Suprapubic skin (tissue), 4 donors: ENCODE data around the gene FAM227A. TPM values are rescaled to one million over a fixed set of nuclear protein-coding genes. Genes with fewer than 3 reads are reported as not detected.

Experiments used
- DNase-seq, 2 donors: peaks; one replicate each; pipeline ENCODE4 v3.0.0-alpha.2; 2019; ENCODE audit warnings: low spot score in 2 of 2
- H3K27ac ChIP-seq: fragments of 200-600 bp; sonication (generic); one replicate; pipeline ENCODE4 v1.5.1; 2019
- H3K27me3 ChIP-seq: fragments of 200-600 bp; sonication (generic); one replicate; pipeline ENCODE4 v1.5.1; 2019
- H3K36me3 ChIP-seq: fragments of 200-600 bp; sonication (generic); one replicate; pipeline ENCODE4 v1.5.1; 2019
- H3K4me1 ChIP-seq: fragments of 200-600 bp; sonication (generic); one replicate; pipeline ENCODE4 v1.5.1; 2019
- H3K4me3 ChIP-seq: fragments of 200-600 bp; sonication (generic); one replicate; pipeline ENCODE4 v1.5.1; 2019; ENCODE audit warnings: mild to moderate bottlenecking
- H3K9me3 ChIP-seq: fragments of 200-600 bp; sonication (generic); one replicate; pipeline ENCODE4 v1.5.1; 2019
- EP300 ChIP-seq: sonication (generic); formaldehyde crosslinking; IDR thresholded peaks from one replicate; pipeline ENCODE4 v1.6.1; 2017; ENCODE audit warnings: antibody characterized with exemption
- POLR2A ChIP-seq, 2 donors: fragments of 450-650 bp; IDR thresholded peaks; one replicate each; pipeline ENCODE4 v1.6.1; 2017; ENCODE audit warnings: antibody characterized with exemption in 2 of 2, mild to moderate bottlenecking in 2 of 2, moderate library complexity in 2 of 2
- POLR2AphosphoS5 ChIP-seq, 3 donors: sonication (generic); formaldehyde crosslinking; IDR thresholded peaks; one replicate each; pipeline ENCODE4 v1.6.1; 2017; ENCODE audit warnings: antibody characterized with exemption in 3 of 3
- WGBS: methylation state at CpG from one replicate; pipeline ENCODE4 v1.1.5; 2018; 5-methylcytosine and 5-hydroxymethylcytosine counted together
- total RNA-seq, 4 donors: library from RNA; depleted of rRNA; stranded (reverse); fragments of >200 nt; gene quantifications; one replicate each; pipeline ENCODE4 v1.1.0, GENCODE V29; 2016
- TF ChIP-seq, protein P1 (sequence below), 2 donors: fragments of 200-600 bp in 1 of 2; fragments of 450-650 bp in 1 of 2; sonication (generic) in 1 of 2; IDR thresholded peaks; one replicate each; pipeline ENCODE4 v1.5.1; 2016 to 2019; ENCODE audit warnings: antibody characterized with exemption in 2 of 2, mild to moderate bottlenecking in 1 of 2, moderate library complexity in 1 of 2

Gene FAM227A
- total RNA-seq, 4 donors from 2014 or later, result 0.89 to 6.2 (median 2.2) TPM

DNA sequence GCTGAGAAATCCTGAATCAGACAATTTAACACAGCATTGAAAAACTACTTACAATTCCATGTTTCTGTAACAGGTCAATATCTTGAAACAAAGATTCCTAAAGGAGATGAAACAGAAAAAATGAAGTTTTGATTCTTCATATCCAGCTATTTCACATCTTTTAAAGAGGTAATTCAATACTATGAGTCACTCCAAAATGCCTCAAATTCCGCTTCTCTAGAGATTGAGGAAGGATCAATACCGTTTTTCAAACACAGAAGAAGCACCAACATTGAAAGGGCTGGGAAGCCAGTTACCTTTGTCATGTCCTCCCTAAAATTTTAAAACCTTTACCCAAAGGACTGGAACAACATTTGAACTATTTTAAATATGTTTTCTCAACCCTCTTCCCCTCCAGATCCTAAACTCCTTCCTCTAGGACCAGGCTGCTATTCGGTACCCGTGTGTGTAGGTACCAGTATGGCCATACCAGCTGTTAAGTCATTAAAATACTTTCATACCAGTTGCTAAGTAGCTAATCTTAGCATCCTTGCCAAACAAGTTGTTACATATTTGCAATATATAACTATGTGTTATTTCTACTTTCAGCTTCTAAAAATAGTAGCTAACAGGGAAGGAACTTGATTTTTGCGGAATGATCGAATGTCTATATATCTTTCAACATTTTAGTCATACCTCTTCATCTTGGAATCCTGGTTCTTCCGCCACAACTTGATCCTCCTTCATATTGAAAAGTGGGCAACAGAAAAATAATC is 88.5 kb downstream of the FAM227A start:
- no peaks in the 10 kb centered on the region for H3K36me3 ChIP-seq
- DNase-seq, result no peak
- H3K27ac ChIP-seq, result no peak overlapping the region
- 58% methylated on average over 7 of the region's 7 CpGs for WGBS
- no peak overlapping the region for H3K4me3 ChIP-seq
- peaks cover 18% of the 10 kb centered on the region for H3K4me1 ChIP-seq
- H3K27me3 ChIP-seq, result no peaks in the 10 kb centered on the region
- no peaks in the 10 kb centered on the region for H3K9me3 ChIP-seq
- TF ChIP-seq POLR2AphosphoS5 (IDR thresholded peaks at IDR 0.05) (no peak), POLR2A (IDR thresholded peaks at IDR 0.05) (no peak)
- TF ChIP-seq, protein P1, sequence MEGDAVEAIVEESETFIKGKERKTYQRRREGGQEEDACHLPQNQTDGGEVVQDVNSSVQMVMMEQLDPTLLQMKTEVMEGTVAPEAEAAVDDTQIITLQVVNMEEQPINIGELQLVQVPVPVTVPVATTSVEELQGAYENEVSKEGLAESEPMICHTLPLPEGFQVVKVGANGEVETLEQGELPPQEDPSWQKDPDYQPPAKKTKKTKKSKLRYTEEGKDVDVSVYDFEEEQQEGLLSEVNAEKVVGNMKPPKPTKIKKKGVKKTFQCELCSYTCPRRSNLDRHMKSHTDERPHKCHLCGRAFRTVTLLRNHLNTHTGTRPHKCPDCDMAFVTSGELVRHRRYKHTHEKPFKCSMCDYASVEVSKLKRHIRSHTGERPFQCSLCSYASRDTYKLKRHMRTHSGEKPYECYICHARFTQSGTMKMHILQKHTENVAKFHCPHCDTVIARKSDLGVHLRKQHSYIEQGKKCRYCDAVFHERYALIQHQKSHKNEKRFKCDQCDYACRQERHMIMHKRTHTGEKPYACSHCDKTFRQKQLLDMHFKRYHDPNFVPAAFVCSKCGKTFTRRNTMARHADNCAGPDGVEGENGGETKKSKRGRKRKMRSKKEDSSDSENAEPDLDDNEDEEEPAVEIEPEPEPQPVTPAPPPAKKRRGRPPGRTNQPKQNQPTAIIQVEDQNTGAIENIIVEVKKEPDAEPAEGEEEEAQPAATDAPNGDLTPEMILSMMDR (IDR thresholded peaks at IDR 0.05), result no peak

DNA sequence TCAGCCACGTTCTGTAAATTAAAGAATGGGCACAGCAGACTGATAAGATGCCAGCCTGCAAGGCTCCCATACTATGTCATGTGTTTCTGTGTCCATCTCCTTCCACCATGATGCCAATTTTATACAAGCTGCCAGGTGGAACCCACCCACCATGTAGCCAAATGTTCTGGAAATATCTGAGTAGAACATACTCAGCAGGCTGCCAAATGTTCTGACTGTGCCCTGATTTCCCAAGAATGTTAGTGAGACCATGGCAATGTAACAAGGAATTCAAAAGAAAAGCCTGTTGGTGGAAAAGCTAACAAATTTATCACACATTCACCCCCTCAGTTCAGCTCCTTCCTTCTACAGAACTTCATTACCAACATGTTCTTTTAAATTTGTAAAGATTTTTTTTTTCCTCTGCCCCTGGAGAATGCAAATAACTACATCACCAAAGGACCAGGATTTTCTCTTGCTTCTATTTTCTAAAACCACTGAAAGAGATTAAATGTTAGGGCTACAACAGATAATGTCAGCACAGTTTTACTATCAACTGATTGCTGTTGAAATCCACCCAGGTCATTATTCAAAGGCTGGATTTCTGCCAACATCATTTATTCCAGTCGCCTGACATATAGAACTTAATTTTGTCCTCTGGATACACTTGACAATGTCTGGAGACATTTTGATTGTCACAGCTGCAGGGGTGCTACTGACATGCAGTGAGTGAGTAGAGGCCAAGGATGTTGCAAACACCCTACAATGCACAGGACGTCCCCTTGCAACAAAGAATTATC is 89.3 kb downstream of the FAM227A start:
- no peak for TF ChIP-seq POLR2AphosphoS5 (IDR thresholded peaks at IDR 0.05)
- TF ChIP-seq, protein P1 (IDR thresholded peaks at IDR 0.05), result no peak
- TF ChIP-seq EP300, result no peak
- TF ChIP-seq POLR2A (IDR thresholded peaks at IDR 0.05), result no peak
- 69% methylated on average over 3 of the region's 3 CpGs for WGBS

DNA sequence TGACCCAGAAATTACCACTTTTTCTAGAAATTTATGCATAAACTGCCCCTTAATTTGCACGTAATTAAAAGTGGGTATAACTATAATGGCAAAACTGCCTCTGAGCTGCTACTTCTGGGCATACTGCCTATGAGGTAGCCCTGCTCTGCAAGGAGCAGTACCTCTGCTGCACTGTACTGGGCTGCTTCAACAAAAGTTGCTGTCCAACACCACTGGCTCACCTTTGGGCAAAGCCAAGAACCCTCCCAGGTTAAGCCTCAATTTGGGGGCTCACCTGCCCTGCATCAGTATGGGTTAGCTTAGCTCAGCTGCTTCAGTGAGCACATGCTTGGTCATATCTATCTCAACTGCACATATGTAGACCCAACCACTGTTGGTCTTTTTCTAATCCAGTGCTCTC is 90.8 kb downstream of the FAM227A start:
- H3K27me3 ChIP-seq, result no peaks in the 10 kb centered on the region
- no peaks in the 10 kb centered on the region for H3K9me3 ChIP-seq
- no peaks in the 10 kb centered on the region for H3K36me3 ChIP-seq
- no peak for DNase-seq
- peaks cover 10% of the 10 kb centered on the region for H3K4me1 ChIP-seq
- no peak overlapping the region for H3K27ac ChIP-seq
- no peak for TF ChIP-seq EP300
- TF ChIP-seq POLR2A (IDR thresholded peaks at IDR 0.05), result no peak
- no peak for TF ChIP-seq POLR2AphosphoS5 (IDR thresholded peaks at IDR 0.05)
- TF ChIP-seq, protein P1 (IDR thresholded peaks at IDR 0.05), result no peak
- H3K4me3 ChIP-seq, result no peak overlapping the region
- 100% methylated on average over 1 of the region's 1 CpG for WGBS

More for the DNA sequence above, 89.3 kb downstream of the FAM227A start:
- H3K36me3 ChIP-seq, result no peaks in the 10 kb centered on the region
- DNase-seq, result no peak
- H3K4me3 ChIP-seq, result no peak overlapping the region
- no peaks in the 10 kb centered on the region for H3K27me3 ChIP-seq
- no peak overlapping the region for H3K27ac ChIP-seq
- peaks cover 18% of the 10 kb centered on the region for H3K4me1 ChIP-seq
- H3K9me3 ChIP-seq, result no peaks in the 10 kb centered on the region

DNA sequence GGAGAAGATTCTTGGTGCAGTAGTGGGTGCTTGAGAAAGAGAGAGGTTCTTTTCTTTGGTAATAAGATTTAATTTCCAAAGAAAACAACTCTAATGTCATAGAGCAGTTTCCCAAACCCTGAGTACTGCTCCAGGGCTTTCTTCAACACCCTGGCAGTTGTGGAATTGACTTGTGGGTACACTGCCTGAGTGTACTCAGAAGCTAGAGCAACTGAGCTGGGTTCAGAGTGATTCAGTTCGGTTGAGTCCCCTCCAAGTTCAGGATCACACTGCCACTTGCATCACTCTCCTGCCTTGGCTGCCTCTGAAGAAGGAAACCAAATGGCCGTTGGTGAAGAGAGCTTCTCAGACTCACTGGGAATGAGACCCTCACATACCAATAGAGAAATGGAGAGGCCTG is 91.5 kb downstream of the FAM227A start:
- no peak for TF ChIP-seq POLR2A (IDR thresholded peaks at IDR 0.05)
- no peak for TF ChIP-seq POLR2AphosphoS5 (IDR thresholded peaks at IDR 0.05)
- TF ChIP-seq EP300, result no peak
- TF ChIP-seq, protein P1 (IDR thresholded peaks at IDR 0.05), result no peak
- Histone ChIP-seq H3K9me3 (no peaks in the 10 kb centered on the region), H3K4me3 (no peak overlapping the region), H3K36me3 (no peaks in the 10 kb centered on the region), H3K27me3 (no peaks in the 10 kb centered on the region), H3K4me1 (peaks cover 3% of the 10 kb centered on the region), H3K27ac (no peak overlapping the region)
- 61% methylated on average over 2 of the region's 2 CpGs for WGBS
- DNase-seq, result no peak

DNA sequence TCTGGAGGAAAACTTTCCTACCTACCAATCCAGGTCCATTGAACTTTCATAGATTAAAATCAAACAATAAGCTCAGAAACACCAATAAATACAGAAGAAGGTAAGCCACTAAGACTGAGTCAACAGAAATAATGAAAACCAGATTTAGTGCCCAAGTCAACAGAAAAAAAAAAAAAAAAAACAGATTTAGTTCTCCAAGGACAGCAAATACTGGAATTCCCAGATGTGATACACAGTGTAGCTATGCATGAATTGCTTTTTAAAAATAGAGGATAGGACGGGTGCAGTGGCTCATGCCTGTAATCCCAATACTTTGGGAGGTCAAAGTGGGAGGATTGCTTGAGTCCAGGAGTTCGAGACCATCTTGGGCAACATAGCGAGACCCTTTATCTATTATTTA is 101.9 kb downstream of the FAM227A start:
- 77% methylated on average over 3 of the region's 3 CpGs for WGBS
- H3K27me3 ChIP-seq, result no peaks in the 10 kb centered on the region
- H3K27ac ChIP-seq, result no peak overlapping the region
- DNase-seq, result no peak
- H3K4me1 ChIP-seq, result peaks cover 2% of the 10 kb centered on the region
- no peaks in the 10 kb centered on the region for H3K9me3 ChIP-seq
- no peak for TF ChIP-seq EP300
- no peak for TF ChIP-seq POLR2A (IDR thresholded peaks at IDR 0.05)
- TF ChIP-seq POLR2AphosphoS5 (IDR thresholded peaks at IDR 0.05), result no peak
- TF ChIP-seq, protein P1 (IDR thresholded peaks at IDR 0.05), result no peak
- H3K4me3 ChIP-seq, result no peak overlapping the region
- no peaks in the 10 kb centered on the region for H3K36me3 ChIP-seq
